Measurements from ENCODE around the gene LRFN3. TPM values are rescaled to one million over a fixed set of nuclear protein-coding genes. Genes with fewer than 3 reads are reported as not detected.
"Not testable (repeated sequence)": the region's sequence is repeated elsewhere in the genome, so short reads cannot be mapped to it uniquely, and the experiment has no call there.

Gene LRFN3
- total RNA-seq, 2 experiments from 2014 or later: 4.0 TPM

- Mint-ChIP-seq H3K36me3 (ENCODE audit: low read depth) (no peaks in the 10 kb centered on the region), H3K4me3 (no peak overlapping the region), H3K9me3 (no peaks in the 10 kb centered on the region), H3K4me1 (ENCODE audit: low read depth) (no peaks in the 10 kb centered on the region), H3K27ac (no peak overlapping the region), H3K27me3 (ENCODE audit: low read depth) (peaks cover 9% of the 10 kb centered on the region)
- DNase-seq: peak; percentile 36
- CTCF ChIA-PET: interaction anchor here (0.6 kb wide), 1 partner anchor 181 kb away, joined by 4 read pairs; no protein-coding TSS in a partner anchor
- intact Hi-C loops (cut with micrococcal nuclease): no loop called here
These were observed 39.5 kb downstream of the LRFN3 start for GRCh38 chr19:35975608-35976214.

- no peak overlapping the region for H3K4me3 Mint-ChIP-seq
- no peaks in the 10 kb centered on the region for H3K4me1 Mint-ChIP-seq (ENCODE audit: low read depth)
- no peaks in the 10 kb centered on the region for H3K9me3 Mint-ChIP-seq
- CTCF ChIA-PET: interaction anchor here (0.8 kb wide), 1 partner anchor 24 kb away, joined by 3 read pairs; no protein-coding TSS in a partner anchor
- H3K36me3 Mint-ChIP-seq (ENCODE audit: low read depth): no peaks in the 10 kb centered on the region
- peaks cover 9% of the 10 kb centered on the region for H3K27me3 Mint-ChIP-seq (ENCODE audit: low read depth)
- DNase-seq: peak; percentile 28
- no peak overlapping the region for H3K27ac Mint-ChIP-seq
- intact Hi-C loops (cut with micrococcal nuclease): no loop called here
These were observed 41.5 kb downstream of the LRFN3 start for GRCh38 chr19:35977446-35978222.

- H3K27ac Mint-ChIP-seq: no peak overlapping the region
- H3K27me3 Mint-ChIP-seq (ENCODE audit: low read depth): peaks cover 9% of the 10 kb centered on the region
- DNase-seq: no peak
- H3K36me3 Mint-ChIP-seq (ENCODE audit: low read depth): no peaks in the 10 kb centered on the region
- H3K4me3 Mint-ChIP-seq: no peak overlapping the region
- CTCF ChIA-PET: interaction anchor here (0.6 kb wide), 1 partner anchor 88 kb away, joined by 3 read pairs; no protein-coding TSS in a partner anchor
- no peaks in the 10 kb centered on the region for H3K9me3 Mint-ChIP-seq
- no peaks in the 10 kb centered on the region for H3K4me1 Mint-ChIP-seq (ENCODE audit: low read depth)
- intact Hi-C loops (cut with micrococcal nuclease): no loop called here
These were observed 42.1 kb downstream of the LRFN3 start for GRCh38 chr19:35978271-35978670.

- no peaks in the 10 kb centered on the region for H3K4me1 Mint-ChIP-seq (ENCODE audit: low read depth)
- intact Hi-C loops (cut with micrococcal nuclease): no loop called here
- H3K27ac Mint-ChIP-seq: no peak overlapping the region
- no peaks in the 10 kb centered on the region for H3K36me3 Mint-ChIP-seq (ENCODE audit: low read depth)
- H3K4me3 Mint-ChIP-seq: no peak overlapping the region
- no peaks in the 10 kb centered on the region for H3K9me3 Mint-ChIP-seq
- peaks cover 13% of the 10 kb centered on the region for H3K27me3 Mint-ChIP-seq (ENCODE audit: low read depth)
- no peak for DNase-seq
- CTCF ChIA-PET: interaction anchor here (0.6 kb wide), 1 partner anchor 89 kb away, joined by 3 read pairs; no protein-coding TSS in a partner anchor
These were observed 42.7 kb downstream of the LRFN3 start for GRCh38 chr19:35978832-35979365.

GRCh38 chr19:35980997-35981396 lies 44.8 kb downstream of the LRFN3 start:
- H3K9me3 Mint-ChIP-seq; intact Hi-C loops (cut with micrococcal nuclease); CTCF ChIA-PET; H3K4me3 Mint-ChIP-seq; H3K36me3 Mint-ChIP-seq (ENCODE audit: low read depth); H3K4me1 Mint-ChIP-seq (ENCODE audit: low read depth); H3K27ac Mint-ChIP-seq; DNase-seq: not testable (repeated sequence)
- peaks cover 33% of the 10 kb centered on the region for H3K27me3 Mint-ChIP-seq (ENCODE audit: low read depth)

- DNase-seq: no peak
- peaks cover 5% of the 10 kb centered on the region for H3K4me1 Mint-ChIP-seq (ENCODE audit: low read depth)
- peaks cover 42% of the 10 kb centered on the region for H3K27me3 Mint-ChIP-seq (ENCODE audit: low read depth)
- no peak overlapping the region for H3K4me3 Mint-ChIP-seq
- H3K36me3 Mint-ChIP-seq (ENCODE audit: low read depth): no peaks in the 10 kb centered on the region
- CTCF ChIA-PET: interaction anchor here (0.6 kb wide), 1 partner anchor 13 kb away, joined by 3 read pairs; no protein-coding TSS in a partner anchor
- no peaks in the 10 kb centered on the region for H3K9me3 Mint-ChIP-seq
- intact Hi-C loops (cut with micrococcal nuclease): no loop called here
- no peak overlapping the region for H3K27ac Mint-ChIP-seq
These were observed 47.0 kb downstream of the LRFN3 start for GRCh38 chr19:35983177-35983576.

- CTCF ChIA-PET: no interaction called here
- H3K36me3 Mint-ChIP-seq (ENCODE audit: low read depth): peaks cover 1% of the 10 kb centered on the region
- H3K27me3 Mint-ChIP-seq (ENCODE audit: low read depth): peaks cover 40% of the 10 kb centered on the region
These were observed 49.9 kb downstream of the LRFN3 start for GRCh38 chr19:35986111-35986510.

GRCh38 chr19:35986664-35987570 lies 50.7 kb downstream of the LRFN3 start:
- intact Hi-C loops (cut with micrococcal nuclease): loop anchor here (2.0 kb wide), 1 partner anchor 34 kb away; no protein-coding TSS in a partner anchor
- CTCF ChIA-PET: no interaction called here
- DNase-seq: peak; percentile 39
- H3K4me3 Mint-ChIP-seq: peak overlapping the region; percentile 76
- H3K4me1 Mint-ChIP-seq (ENCODE audit: low read depth): peaks cover 5% of the 10 kb centered on the region
- H3K27me3 Mint-ChIP-seq (ENCODE audit: low read depth): peaks cover 40% of the 10 kb centered on the region
- no peak overlapping the region for H3K27ac Mint-ChIP-seq
- no peaks in the 10 kb centered on the region for H3K9me3 Mint-ChIP-seq
- H3K36me3 Mint-ChIP-seq (ENCODE audit: low read depth): peaks cover 1% of the 10 kb centered on the region

More at GRCh38 chr19:35986111-35986510, 49.9 kb downstream of the LRFN3 start:
- intact Hi-C loops (cut with micrococcal nuclease): loop anchor here (2.0 kb wide), 1 partner anchor 33 kb away; no protein-coding TSS in a partner anchor
- peaks cover 5% of the 10 kb centered on the region for H3K4me1 Mint-ChIP-seq (ENCODE audit: low read depth)
- peak overlapping the region; percentile 11 for H3K4me3 Mint-ChIP-seq
- no peaks in the 10 kb centered on the region for H3K9me3 Mint-ChIP-seq
- no peak overlapping the region for H3K27ac Mint-ChIP-seq
- no peak for DNase-seq

GRCh38 chr19:35987571-35987896 lies 51.4 kb downstream of the LRFN3 start:
- H3K4me3 Mint-ChIP-seq: peak overlapping the region; percentile 76
- peaks cover 5% of the 10 kb centered on the region for H3K4me1 Mint-ChIP-seq (ENCODE audit: low read depth)
- H3K36me3 Mint-ChIP-seq (ENCODE audit: low read depth): peaks cover 1% of the 10 kb centered on the region
- H3K9me3 Mint-ChIP-seq: no peaks in the 10 kb centered on the region
- no peak for DNase-seq
- intact Hi-C loops (cut with micrococcal nuclease): loop anchor here (2.0 kb wide), 1 partner anchor 35 kb away; no protein-coding TSS in a partner anchor
- CTCF ChIA-PET: no interaction called here
- no peak overlapping the region for H3K27ac Mint-ChIP-seq
- H3K27me3 Mint-ChIP-seq (ENCODE audit: low read depth): peaks cover 40% of the 10 kb centered on the region

GRCh38 chr19:35988824-35989223 lies 52.6 kb downstream of the LRFN3 start:
- intact Hi-C loops (cut with micrococcal nuclease): no loop called here
- Mint-ChIP-seq H3K9me3 (no peaks in the 10 kb centered on the region), H3K36me3 (ENCODE audit: low read depth) (peaks cover 1% of the 10 kb centered on the region), H3K27me3 (ENCODE audit: low read depth) (peaks cover 36% of the 10 kb centered on the region), H3K4me3 (no peak overlapping the region), H3K27ac (no peak overlapping the region), H3K4me1 (ENCODE audit: low read depth) (peaks cover 5% of the 10 kb centered on the region)
- CTCF ChIA-PET: no interaction called here
- no peak for DNase-seq

GRCh38 chr19:35990156-35990555 lies 54.0 kb downstream of the LRFN3 start:
- CTCF ChIA-PET: no interaction called here
- no peak for DNase-seq
- Mint-ChIP-seq H3K27me3 (ENCODE audit: low read depth) (peaks cover 24% of the 10 kb centered on the region), H3K4me1 (ENCODE audit: low read depth) (peaks cover 10% of the 10 kb centered on the region), H3K27ac (no peak overlapping the region), H3K36me3 (ENCODE audit: low read depth) (peaks cover 1% of the 10 kb centered on the region), H3K9me3 (no peaks in the 10 kb centered on the region), H3K4me3 (no peak overlapping the region)
- intact Hi-C loops (cut with micrococcal nuclease): no loop called here

Data from activated naive CD4-positive, alpha-beta T cell treated with anti-CD3 and anti-CD28 coated beads for 36 hours (primary cell).